SU-DHL-6 (cell line): ENCODE results near the gene TOP2A.

Source experiments
- EZH2phosphoT487 ChIP-seq: fragments of 200-600 bp; sonication (generic), shearing (Covaris generic); conservative IDR thresholded peaks from 2 replicates; pipeline ENCODE4 v1.6.1; 2018; ENCODE audit warnings: mild to moderate bottlenecking, antibody characterized with exemption, low read length, moderate library complexity, mixed read lengths
- TF ChIP-seq, protein P1 (sequence below): fragments of 200-600 bp; sonication (generic); IDR thresholded peaks from one replicate; pipeline ENCODE4 v1.5.1; 2017; ENCODE audit warnings: antibody characterized with exemption, mild to moderate bottlenecking, low read length, moderate library complexity; ENCODE audit not compliant: insufficient read depth, poor library complexity, severe bottlenecking

DNA sequence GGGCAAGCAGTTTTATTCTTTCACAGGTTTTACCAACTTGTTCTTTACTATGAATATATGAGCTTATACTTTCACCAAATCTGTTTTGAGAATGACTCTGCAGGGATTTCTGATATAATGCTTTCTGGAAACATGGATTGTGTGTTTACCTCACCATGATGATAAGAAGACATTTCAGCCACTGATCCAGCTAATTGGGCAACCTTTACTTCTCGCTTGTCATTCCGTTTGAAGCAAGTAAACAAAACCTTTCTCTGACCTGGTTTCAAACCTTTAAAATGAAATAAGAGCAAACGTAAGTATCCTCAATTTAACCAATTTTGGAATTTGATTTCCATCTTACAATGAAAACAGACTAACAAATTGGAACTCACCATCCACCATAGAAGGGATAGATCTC, 13.7 kb downstream of the TOP2A start:
- TF ChIP-seq, protein P1, sequence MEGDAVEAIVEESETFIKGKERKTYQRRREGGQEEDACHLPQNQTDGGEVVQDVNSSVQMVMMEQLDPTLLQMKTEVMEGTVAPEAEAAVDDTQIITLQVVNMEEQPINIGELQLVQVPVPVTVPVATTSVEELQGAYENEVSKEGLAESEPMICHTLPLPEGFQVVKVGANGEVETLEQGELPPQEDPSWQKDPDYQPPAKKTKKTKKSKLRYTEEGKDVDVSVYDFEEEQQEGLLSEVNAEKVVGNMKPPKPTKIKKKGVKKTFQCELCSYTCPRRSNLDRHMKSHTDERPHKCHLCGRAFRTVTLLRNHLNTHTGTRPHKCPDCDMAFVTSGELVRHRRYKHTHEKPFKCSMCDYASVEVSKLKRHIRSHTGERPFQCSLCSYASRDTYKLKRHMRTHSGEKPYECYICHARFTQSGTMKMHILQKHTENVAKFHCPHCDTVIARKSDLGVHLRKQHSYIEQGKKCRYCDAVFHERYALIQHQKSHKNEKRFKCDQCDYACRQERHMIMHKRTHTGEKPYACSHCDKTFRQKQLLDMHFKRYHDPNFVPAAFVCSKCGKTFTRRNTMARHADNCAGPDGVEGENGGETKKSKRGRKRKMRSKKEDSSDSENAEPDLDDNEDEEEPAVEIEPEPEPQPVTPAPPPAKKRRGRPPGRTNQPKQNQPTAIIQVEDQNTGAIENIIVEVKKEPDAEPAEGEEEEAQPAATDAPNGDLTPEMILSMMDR: no peak
- no peak for TF ChIP-seq EZH2phosphoT487
